Activated CD4-positive, alpha-beta T cell treated with anti-CD3 and anti-CD28 coated beads for 36 hours (primary cell): ENCODE results near the gene ZNF680. TPM values are rescaled to one million over a fixed set of nuclear protein-coding genes. Genes with fewer than 3 reads are reported as not detected.

Source experiments
- ATAC-seq: fragments of 200-7000 bp; cut with Tn5 transposase; one replicate; pipeline ENCODE4 v1.10.0; 2021; ENCODE audit warnings: mild to moderate bottlenecking, moderate library complexity
- CTCF ChIA-PET: fragments of 350-600 bp; sonication (Branson Sonifier 250); formaldehyde crosslinking; loops from one replicate; lab custom pipeline; 2021; ENCODE audit warnings: antibody characterized with exemption; lab: Charles Lee
- POLR2A ChIA-PET: fragments of 350-600 bp; sonication (Branson Sonifier 250); formaldehyde crosslinking; loops from one replicate; lab custom pipeline; 2021; ENCODE audit warnings: antibody characterized with exemption, inconsistent platforms; lab: Charles Lee
- DNase-seq: peaks from one replicate; pipeline ENCODE4 v3.0.0-alpha.2; 2020
- H3K27ac Mint-ChIP-seq: one replicate; pipeline ENCODE4 v1.8.0; 2021; ENCODE audit warnings: mixed read lengths
- H3K27me3 Mint-ChIP-seq: one replicate; pipeline ENCODE4 v1.8.0; 2021; ENCODE audit warnings: mixed read lengths
- H3K36me3 Mint-ChIP-seq: one replicate; pipeline ENCODE4 v1.8.0; 2021; ENCODE audit warnings: low read depth, mixed read lengths
- H3K4me1 Mint-ChIP-seq: one replicate; pipeline ENCODE4 v1.8.0; 2021; ENCODE audit warnings: mixed read lengths
- H3K4me3 Mint-ChIP-seq: one replicate; pipeline ENCODE4 v1.8.0; 2021; ENCODE audit warnings: mild to moderate bottlenecking, moderate library complexity, mixed read lengths
- H3K9me3 Mint-ChIP-seq: one replicate; pipeline ENCODE4 v1.8.0; 2021; ENCODE audit warnings: low read depth, mixed read lengths
- intact Hi-C, 2 experiments: fragments of 100-400 bp; cut with DNase I in 1 of 2; cut with micrococcal nuclease in 1 of 2; formaldehyde crosslinking; loops; one replicate each; pipeline versions ENCODE4 v1.14.2 to v1.15.1; 2022 to 2024; cut with DNase I, micrococcal nuclease
- total RNA-seq, 2 experiments: library from RNA; stranded (reverse); gene quantifications; one replicate each; pipeline ENCODE4 v1.2.3, GENCODE V29; 2021

Gene ZNF680
- 10 to 100 TPM; 12.5 to 12.6 TPM for total RNA-seq

- ATAC-seq (peak; percentile 99), DNase-seq (peak; percentile 94)
- intact Hi-C loops, result loop anchor here (1.0 to 10.0 kb wide), 13 partner anchors 40 to 810 kb away; partner anchors contain the start of genes ZNF138 (in 2 of the 2), ZNF273 (in 2 of the 2), ERV3-1 (in 1 of the 2) and ZNF107 (in 1 of the 2)
- H3K27me3 Mint-ChIP-seq, result no peaks in the 10 kb centered on the region
- CTCF ChIA-PET, result interaction anchor here (0.6 to 1.2 kb wide), 6 partner anchors 8 to 379 kb away, joined by 3 to 4 read pairs (median 3); partner anchors contain the start of gene ZNF736
- H3K36me3 Mint-ChIP-seq, result peaks cover 38% of the 10 kb centered on the region
- H3K27ac Mint-ChIP-seq, result peak within 1 kb of the TSS; percentile 100
- peaks cover 9% of the 10 kb centered on the region for H3K9me3 Mint-ChIP-seq
- H3K4me1 Mint-ChIP-seq, result peaks cover 19% of the 10 kb centered on the region
- POLR2A ChIA-PET, result interaction anchor here (0.7 to 1.6 kb wide), 4 partner anchors 10 to 444 kb away, joined by 3 to 6 read pairs (median 4); partner anchors contain the start of genes ERV3-1 and ZNF736
- peak within 1 kb of the TSS; percentile 99 for H3K4me3 Mint-ChIP-seq
Measured at GRCh38 chr7:64562626-64563278, at the start of gene ZNF680. Gene ZNF680, minus strand, starts transcription at chr7:64563071. Its CDS starts 117 bp downstream, at chr7:64562954.

GRCh38 chr7:64612452-64612851 is 49.6 kb upstream of the ZNF680 start:
- Mint-ChIP-seq H3K4me1 (no peaks in the 10 kb centered on the region), H3K27me3 (no peaks in the 10 kb centered on the region), H3K36me3 (no peaks in the 10 kb centered on the region), H3K9me3 (no peaks in the 10 kb centered on the region), H3K4me3 (no peak overlapping the region), H3K27ac (no peak overlapping the region)
- intact Hi-C loops, result no loop called here
- ATAC-seq, result no peak
- ChIA-PET POLR2A (no interaction called here), CTCF (no interaction called here)
- no peak for DNase-seq

GRCh38 chr7:64611717-64612116 is 48.8 kb upstream of the ZNF680 start:
- Mint-ChIP-seq H3K36me3 (no peaks in the 10 kb centered on the region), H3K9me3 (no peaks in the 10 kb centered on the region), H3K27me3 (no peaks in the 10 kb centered on the region), H3K4me1 (no peaks in the 10 kb centered on the region), H3K4me3 (no peak overlapping the region), H3K27ac (no peak overlapping the region)
- ATAC-seq (no peak), DNase-seq (no peak)
- ChIA-PET POLR2A (no interaction called here), CTCF (no interaction called here)
- intact Hi-C loops, result no loop called here

- Mint-ChIP-seq H3K4me1 (no peaks in the 10 kb centered on the region), H3K36me3 (no peaks in the 10 kb centered on the region), H3K27me3 (no peaks in the 10 kb centered on the region), H3K4me3 (no peak overlapping the region), H3K9me3 (no peaks in the 10 kb centered on the region), H3K27ac (no peak overlapping the region)
- ChIA-PET POLR2A (no interaction called here), CTCF (no interaction called here)
- ATAC-seq, result no peak
- no peak for DNase-seq
- intact Hi-C loops, result no loop called here
Measured at GRCh38 chr7:64610997-64611396, 48.1 kb upstream of the ZNF680 start.

- POLR2A ChIA-PET, result no interaction called here
- intact Hi-C loops, result loop anchor here in 1 of 2 experiments (10.0 kb wide), 1 partner anchor 64 kb away; no protein-coding TSS in a partner anchor
- no peaks in the 10 kb centered on the region for H3K27me3 Mint-ChIP-seq
- no peaks in the 10 kb centered on the region for H3K36me3 Mint-ChIP-seq
- H3K27ac Mint-ChIP-seq, result no peak overlapping the region
- DNase-seq (no peak), ATAC-seq (no peak)
- CTCF ChIA-PET, result no interaction called here
- no peak overlapping the region for H3K4me3 Mint-ChIP-seq
- no peaks in the 10 kb centered on the region for H3K4me1 Mint-ChIP-seq
- H3K9me3 Mint-ChIP-seq, result peaks cover 2% of the 10 kb centered on the region
Measured at GRCh38 chr7:64608116-64608910, 45.4 kb upstream of the ZNF680 start.

GRCh38 chr7:64606385-64606784 is 43.5 kb upstream of the ZNF680 start:
- POLR2A ChIA-PET, result no interaction called here
- Mint-ChIP-seq H3K27ac (no peak overlapping the region), H3K4me1 (no peaks in the 10 kb centered on the region), H3K9me3 (peaks cover 2% of the 10 kb centered on the region), H3K27me3 (no peaks in the 10 kb centered on the region), H3K36me3 (no peaks in the 10 kb centered on the region), H3K4me3 (no peak overlapping the region)
- CTCF ChIA-PET, result interaction anchor here (1.5 kb wide), 1 partner anchor 24 kb away, joined by 4 read pairs; no protein-coding TSS in a partner anchor
- intact Hi-C loops, result loop anchor here in 1 of 2 experiments (10.0 kb wide), 1 partner anchor 62 kb away; no protein-coding TSS in a partner anchor
- ATAC-seq, result no peak
- no peak for DNase-seq

- H3K9me3 Mint-ChIP-seq, result peaks cover 2% of the 10 kb centered on the region
Measured at GRCh38 chr7:64603271-64603670, 40.4 kb upstream of the ZNF680 start.

GRCh38 chr7:64602518-64602917 is 39.6 kb upstream of the ZNF680 start:
- intact Hi-C loops, result loop anchor here in 1 of 2 experiments (10.0 kb wide), 1 partner anchor 58 kb away; no protein-coding TSS in a partner anchor
- Mint-ChIP-seq H3K4me1 (no peaks in the 10 kb centered on the region), H3K9me3 (peaks cover 2% of the 10 kb centered on the region), H3K27me3 (no peaks in the 10 kb centered on the region), H3K4me3 (no peak overlapping the region), H3K27ac (no peak overlapping the region), H3K36me3 (no peaks in the 10 kb centered on the region)
- ChIA-PET CTCF (no interaction called here), POLR2A (no interaction called here)
- ATAC-seq (no peak), DNase-seq (no peak)

More at GRCh38 chr7:64603271-64603670, 40.4 kb upstream of the ZNF680 start:
- CTCF ChIA-PET, result interaction anchor here (0.7 kb wide), 1 partner anchor 16 kb away, joined by 3 read pairs; no protein-coding TSS in a partner anchor
- H3K4me1 Mint-ChIP-seq, result no peaks in the 10 kb centered on the region
- no peak for ATAC-seq
- H3K27ac Mint-ChIP-seq, result no peak overlapping the region
- DNase-seq, result no peak
- H3K36me3 Mint-ChIP-seq, result no peaks in the 10 kb centered on the region
- no peak overlapping the region for H3K4me3 Mint-ChIP-seq
- intact Hi-C loops, result loop anchor here in 1 of 2 experiments (10.0 kb wide), 1 partner anchor 58 kb away; no protein-coding TSS in a partner anchor
- POLR2A ChIA-PET, result no interaction called here
- H3K27me3 Mint-ChIP-seq, result no peaks in the 10 kb centered on the region

- no peak overlapping the region for H3K4me3 Mint-ChIP-seq
- intact Hi-C loops, result loop anchor here in 1 of 2 experiments (10.0 kb wide), 1 partner anchor 57 kb away; no protein-coding TSS in a partner anchor
- H3K27me3 Mint-ChIP-seq, result no peaks in the 10 kb centered on the region
- DNase-seq (no peak), ATAC-seq (no peak)
- H3K36me3 Mint-ChIP-seq, result no peaks in the 10 kb centered on the region
- peaks cover 2% of the 10 kb centered on the region for H3K9me3 Mint-ChIP-seq
- H3K4me1 Mint-ChIP-seq, result no peaks in the 10 kb centered on the region
- CTCF ChIA-PET, result interaction anchor here (0.6 kb wide), 1 partner anchor 57 kb away, joined by 3 read pairs; no protein-coding TSS in a partner anchor
- no peak overlapping the region for H3K27ac Mint-ChIP-seq
- POLR2A ChIA-PET, result no interaction called here
Measured at GRCh38 chr7:64602086-64602485, 39.2 kb upstream of the ZNF680 start.

GRCh38 chr7:64599359-64599758 is 36.5 kb upstream of the ZNF680 start:
- DNase-seq (no peak), ATAC-seq (no peak)
- Mint-ChIP-seq H3K36me3 (no peaks in the 10 kb centered on the region), H3K9me3 (no peaks in the 10 kb centered on the region), H3K4me3 (no peak overlapping the region), H3K27ac (no peak overlapping the region), H3K27me3 (no peaks in the 10 kb centered on the region), H3K4me1 (no peaks in the 10 kb centered on the region)
- POLR2A ChIA-PET, result no interaction called here
- intact Hi-C loops, result no loop called here
- CTCF ChIA-PET, result no interaction called here

- POLR2A ChIA-PET, result no interaction called here
- Mint-ChIP-seq H3K4me3 (no peak overlapping the region), H3K4me1 (no peaks in the 10 kb centered on the region), H3K27me3 (no peaks in the 10 kb centered on the region), H3K27ac (no peak overlapping the region), H3K36me3 (peaks cover 4% of the 10 kb centered on the region), H3K9me3 (peaks cover 3% of the 10 kb centered on the region)
- CTCF ChIA-PET, result no interaction called here
- intact Hi-C loops, result no loop called here
- ATAC-seq (no peak), DNase-seq (no peak)
Measured at GRCh38 chr7:64590971-64591370, 28.1 kb upstream of the ZNF680 start.
